Pancreas (tissue), 10 donors: ENCODE data around the gene IRGC. TPM values are rescaled to one million over a fixed set of nuclear protein-coding genes. Genes with fewer than 3 reads are reported as not detected.

Source experiments
- ATAC-seq, 4 donors: fragments of 200-7000 bp; cut with Tn5 transposase; one replicate each; pipeline versions ENCODE4 v1.8.0 to v1.9.1; 2020; ENCODE audit warnings: mild to moderate bottlenecking in 4 of 4, moderate library complexity in 4 of 4
- DNase-seq, 6 donors: peaks; one replicate each; pipeline ENCODE4 v3.0.0-alpha.2; 2020
- FAIRE-seq: peaks from 2 replicates; lab custom pipeline; 2012; peaks lifted over from hg19 to GRCh38; lab: Jason Lieb, UNC
- H3K27ac ChIP-seq, 4 donors: fragments of 200-600 bp; sonication (generic); 1 replicate in 3 of 4; 2 replicates in 1 of 4; pipeline versions ENCODE4 v1.5.0 to v1.8.0; 2020
- H3K27me3 ChIP-seq, 4 donors: fragments of 200-600 bp; one replicate each; pipeline ENCODE4 v1.8.0; 2021
- H3K36me3 ChIP-seq, 3 donors: fragments of 200-600 bp; sonication (generic) in 1 of 3; one replicate each; pipeline versions ENCODE4 v1.5.0 to v1.8.0; 2020 to 2021
- H3K4me1 ChIP-seq, 3 donors: fragments of 200-600 bp; one replicate each; pipeline ENCODE4 v1.8.0; 2021
- H3K4me3 ChIP-seq, 4 donors: fragments of 200-600 bp; sonication (generic) in 2 of 4; one replicate each; pipeline versions ENCODE4 v1.5.0 to v1.8.0; 2020 to 2021
- H3K9me3 ChIP-seq, 4 donors: fragments of 200-600 bp; one replicate each; pipeline ENCODE4 v1.8.0; 2021
- WGBS, 2 donors: extraction: QIAGEN DNeasy Blood & Tissue Kit; methylation state at CpG; one replicate each; pipeline ENCODE4 v1.1.7; 2013; 5-methylcytosine and 5-hydroxymethylcytosine counted together
- intact Hi-C, 3 donors: fragments of 100-400 bp; cut with DNase I; formaldehyde crosslinking; loops; one replicate each; pipeline versions ENCODE4 v1.11.1 to v1.14.2; 2022
- polyA plus RNA-seq, 2 donors: library from polyadenylated mRNA; stranded (reverse); fragments of 200-250 nt; gene quantifications; one replicate each; pipeline ENCODE4 v1.2.3, GENCODE V29; 2013
- total RNA-seq, 6 donors: library from RNA; stranded (reverse); fragmentation: NEBNext Ultra II Directional in 4 of 6; extraction: Animal tissue kit (Norgen Biotek cat#: 25700) in 4 of 6; gene quantifications; one replicate each; pipeline versions ENCODE4 v1.2.1 to v1.2.4, GENCODE V29; 2021 to 2023
- TF ChIP-seq, protein P1 (sequence below), 4 donors: fragments of 200-600 bp; sonication (generic) in 3 of 4; IDR thresholded peaks; one replicate each; pipeline versions ENCODE4 v1.5.0 to v1.8.0; 2021; ENCODE audit warnings: antibody characterized with exemption in 4 of 4
- donor health status: healthy with polysubstance abuse.
- donor health status: DM: no; HTN: no; CAD: no; lungs with moderate emphysema.
- donor health status: DM: no; HTN: no; CAD: no.
- donor health status: control.
- donor health status: control.
- donor health status: Bipolar disorder and iron deficiency.
- donor health status: DM: yes; HTN: yes; CAD: no.
- donor health status: DM: no; HTN: no; CAD: no.
- donor health status: DM: no; HTN: no; CAD: no.
- donor health status: DM: yes; HTN: yes; CAD: no.

Gene IRGC
- total and polyA plus RNA-seq, 8 donors: not detected

DNA sequence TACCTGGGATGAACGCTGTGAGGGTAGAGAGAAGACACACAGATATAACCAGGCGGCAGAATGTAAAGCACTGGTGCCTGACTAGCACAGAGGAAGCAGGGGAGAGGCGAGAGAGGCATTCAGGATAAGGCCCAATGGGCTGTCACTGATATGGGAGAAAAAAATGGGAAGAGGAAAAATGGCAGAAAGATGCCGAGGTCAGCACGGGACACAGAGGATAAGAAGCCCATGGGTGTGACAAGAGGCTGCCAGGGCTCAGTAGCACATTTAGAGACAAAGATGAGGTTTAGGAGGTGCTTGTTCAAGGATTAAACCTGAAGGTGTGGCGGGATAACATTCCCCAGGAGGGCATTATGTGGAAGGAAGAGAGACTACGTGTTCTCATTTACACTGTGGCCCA, 33.3 kb downstream of the IRGC start:
- H3K36me3 ChIP-seq: peaks cover 0 to 29% (median 20%) of the 10 kb centered on the region in 3 donors
- ATAC-seq (no peak), DNase-seq (no peak), FAIRE-seq (no peak)
- TF ChIP-seq, protein P1, sequence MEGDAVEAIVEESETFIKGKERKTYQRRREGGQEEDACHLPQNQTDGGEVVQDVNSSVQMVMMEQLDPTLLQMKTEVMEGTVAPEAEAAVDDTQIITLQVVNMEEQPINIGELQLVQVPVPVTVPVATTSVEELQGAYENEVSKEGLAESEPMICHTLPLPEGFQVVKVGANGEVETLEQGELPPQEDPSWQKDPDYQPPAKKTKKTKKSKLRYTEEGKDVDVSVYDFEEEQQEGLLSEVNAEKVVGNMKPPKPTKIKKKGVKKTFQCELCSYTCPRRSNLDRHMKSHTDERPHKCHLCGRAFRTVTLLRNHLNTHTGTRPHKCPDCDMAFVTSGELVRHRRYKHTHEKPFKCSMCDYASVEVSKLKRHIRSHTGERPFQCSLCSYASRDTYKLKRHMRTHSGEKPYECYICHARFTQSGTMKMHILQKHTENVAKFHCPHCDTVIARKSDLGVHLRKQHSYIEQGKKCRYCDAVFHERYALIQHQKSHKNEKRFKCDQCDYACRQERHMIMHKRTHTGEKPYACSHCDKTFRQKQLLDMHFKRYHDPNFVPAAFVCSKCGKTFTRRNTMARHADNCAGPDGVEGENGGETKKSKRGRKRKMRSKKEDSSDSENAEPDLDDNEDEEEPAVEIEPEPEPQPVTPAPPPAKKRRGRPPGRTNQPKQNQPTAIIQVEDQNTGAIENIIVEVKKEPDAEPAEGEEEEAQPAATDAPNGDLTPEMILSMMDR (IDR thresholded peaks at IDR 0.05): no peak
- 87 to 91% methylated on average over 7 of the region's 7 CpGs for WGBS, 2 donors
- intact Hi-C loops: loop anchor here in 1 of 3 donors (5.0 kb wide), 1 partner anchor 33 kb away; the partner anchor contains the start of gene KCNN4
- H3K9me3 ChIP-seq: no peaks in the 10 kb centered on the region
- no peak overlapping the region for H3K4me3 ChIP-seq
- H3K27me3 ChIP-seq: no peaks in the 10 kb centered on the region
- H3K4me1 ChIP-seq: peaks cover 0 to 18% (median 7%) of the 10 kb centered on the region in 3 donors
- H3K27ac ChIP-seq: no peak overlapping the region

GRCh38 chr19:43749898-43750297, 34.0 kb downstream of the IRGC start:
- TF ChIP-seq, protein P1 (IDR thresholded peaks at IDR 0.05): no peak
- no peaks in the 10 kb centered on the region for H3K27me3 ChIP-seq
- ATAC-seq (no peak), DNase-seq (no peak), FAIRE-seq (no peak)
- WGBS, 2 donors: 96 to 97% methylated on average over 1 of the region's 1 CpG
- peaks cover 0 to 18% (median 7%) of the 10 kb centered on the region in 3 donors for H3K4me1 ChIP-seq
- no peaks in the 10 kb centered on the region for H3K9me3 ChIP-seq
- no peak overlapping the region for H3K4me3 ChIP-seq
- H3K36me3 ChIP-seq: peaks cover 0 to 29% (median 20%) of the 10 kb centered on the region in 3 donors
- H3K27ac ChIP-seq: no peak overlapping the region
- intact Hi-C loops: loop anchor here in 1 of 3 donors (5.0 kb wide), 1 partner anchor 32 kb away; the partner anchor contains the start of gene KCNN4

DNA sequence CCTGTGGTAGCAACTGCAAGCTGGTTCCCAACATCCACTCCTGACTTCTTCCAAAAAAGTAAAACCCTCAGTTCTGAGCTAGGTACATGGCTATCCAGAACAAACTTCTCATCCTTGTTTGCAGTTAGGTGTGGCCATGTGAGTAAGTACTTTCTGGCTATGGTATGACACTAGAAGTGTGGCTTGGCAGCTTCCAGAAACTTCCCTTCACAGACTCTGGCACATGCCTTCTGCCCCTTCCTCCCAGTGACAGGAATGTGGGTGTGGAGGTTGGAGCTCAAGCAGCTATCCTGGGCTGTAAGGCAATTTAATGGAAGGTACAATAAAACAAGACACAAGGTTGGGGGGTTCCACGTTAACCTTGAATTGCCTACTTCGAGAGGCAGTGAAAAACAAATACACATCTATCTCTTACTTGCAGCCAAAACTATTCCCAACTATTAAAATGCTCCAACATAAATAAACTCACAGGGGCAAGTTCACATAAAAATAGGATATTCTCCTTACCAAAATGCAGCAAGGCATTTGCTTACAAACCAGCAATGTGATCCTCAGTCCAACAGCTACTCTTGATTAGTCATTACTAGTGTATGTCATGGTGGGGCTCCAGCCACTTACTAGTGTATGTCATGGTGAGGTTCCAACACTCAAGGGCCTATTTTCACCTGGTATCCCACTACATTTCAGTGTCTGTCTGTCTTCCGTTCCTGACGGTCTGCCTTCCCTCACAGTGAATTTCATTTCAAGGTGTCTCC, 35.8 kb downstream of the IRGC start:
- FAIRE-seq (no peak), DNase-seq (no peak), ATAC-seq (no peak)
- H3K36me3 ChIP-seq: peaks cover 0 to 21% (median 19%) of the 10 kb centered on the region in 3 donors
- H3K27me3 ChIP-seq: no peaks in the 10 kb centered on the region
- no peaks in the 10 kb centered on the region for H3K9me3 ChIP-seq
- WGBS, 2 donors: 44 to 48% methylated on average over 4 of the region's 4 CpGs
- no peak overlapping the region for H3K4me3 ChIP-seq
- intact Hi-C loops: no loop called here
- TF ChIP-seq, protein P1 (IDR thresholded peaks at IDR 0.05): no peak
- no peak overlapping the region for H3K27ac ChIP-seq
- H3K4me1 ChIP-seq: peaks cover 0 to 23% (median 7%) of the 10 kb centered on the region in 3 donors

- Histone ChIP-seq H3K9me3 (no peaks in the 10 kb centered on the region), H3K4me3 (no peak overlapping the region), H3K27me3 (no peaks in the 10 kb centered on the region), H3K27ac (no peak overlapping the region), H3K36me3 (peaks cover 0 to 14% (median 12%) of the 10 kb centered on the region in 3 donors), H3K4me1 (peaks cover 0 to 23% (median 7%) of the 10 kb centered on the region in 3 donors)
- no peak for FAIRE-seq
- ATAC-seq: no peak
- DNase-seq: no peak
- TF ChIP-seq, protein P1 (IDR thresholded peaks at IDR 0.05): no peak
- intact Hi-C loops: no loop called here
- 83 to 89% methylated on average over 6 of the region's 6 CpGs for WGBS, 2 donors
Measured at GRCh38 chr19:43752287-43752875, 36.5 kb downstream of the IRGC start.

GRCh38 chr19:43754253-43754502, 38.3 kb downstream of the IRGC start:
- Histone ChIP-seq H3K9me3 (no peaks in the 10 kb centered on the region), H3K4me3 (peak overlapping the region; percentile 55 to 84 (median 70)), H3K27ac (peak overlapping the region; percentile 96 to 99 (median 98)), H3K36me3 (peaks cover 0 to 12% (median 0%) of the 10 kb centered on the region in 3 donors), H3K27me3 (no peaks in the 10 kb centered on the region), H3K4me1 (peaks cover 0 to 23% (median 7%) of the 10 kb centered on the region in 3 donors)
- intact Hi-C loops: no loop called here
- WGBS, 2 donors: 0 to 1% methylated on average over 11 of the region's 11 CpGs
- FAIRE-seq (no peak), DNase-seq (no peak), ATAC-seq (no peak)
- TF ChIP-seq, protein P1 (IDR thresholded peaks at IDR 0.05): no peak
